ENCODE data around the gene RHBDD1.

Gene RHBDD1

DNA sequence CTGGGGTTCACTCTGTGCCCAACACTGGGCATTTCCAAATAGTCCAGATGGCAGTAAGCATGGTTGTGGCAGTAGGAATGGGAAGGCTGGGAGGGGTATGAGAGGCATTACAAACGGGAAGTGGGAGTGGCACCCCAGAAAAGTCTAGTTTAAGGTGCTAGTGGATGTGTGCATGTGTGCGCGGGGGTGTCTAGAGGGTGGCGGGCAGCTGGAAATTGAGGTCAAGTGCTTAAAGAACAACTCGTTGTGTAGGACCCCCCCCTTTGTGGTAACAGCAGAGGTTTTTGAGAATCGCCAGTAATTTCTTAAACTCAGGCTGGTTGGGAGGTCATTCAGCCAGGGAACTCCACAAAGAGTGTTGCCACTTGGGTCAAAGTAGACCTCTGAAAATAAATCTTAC lies 69.9 kb downstream of the RHBDD1 start:
- Histone ChIP-seq H3K4me1 (no peaks in the 10 kb centered on the region), H3K9me3 (ENCODE audit: control insufficient read depth, low read length) (no peaks in the 10 kb centered on the region), H2AFZ (no peak overlapping the region), H3K36me3 (ENCODE audit: control insufficient read depth, insufficient read depth, low read length) (no peaks in the 10 kb centered on the region), H3K27ac (no peak overlapping the region), H3K9ac (no peak overlapping the region), H3K4me2 (ENCODE audit: low read length) (no peak overlapping the region), H3K27me3 (ENCODE audit: control insufficient read depth, insufficient read depth, low read length) (no peaks in the 10 kb centered on the region), H3K79me2 (peaks cover 2% of the 10 kb centered on the region), H3K4me3 (ENCODE audit: low read depth, low read length) (no peak overlapping the region)
- TF ChIP-seq, protein P1, sequence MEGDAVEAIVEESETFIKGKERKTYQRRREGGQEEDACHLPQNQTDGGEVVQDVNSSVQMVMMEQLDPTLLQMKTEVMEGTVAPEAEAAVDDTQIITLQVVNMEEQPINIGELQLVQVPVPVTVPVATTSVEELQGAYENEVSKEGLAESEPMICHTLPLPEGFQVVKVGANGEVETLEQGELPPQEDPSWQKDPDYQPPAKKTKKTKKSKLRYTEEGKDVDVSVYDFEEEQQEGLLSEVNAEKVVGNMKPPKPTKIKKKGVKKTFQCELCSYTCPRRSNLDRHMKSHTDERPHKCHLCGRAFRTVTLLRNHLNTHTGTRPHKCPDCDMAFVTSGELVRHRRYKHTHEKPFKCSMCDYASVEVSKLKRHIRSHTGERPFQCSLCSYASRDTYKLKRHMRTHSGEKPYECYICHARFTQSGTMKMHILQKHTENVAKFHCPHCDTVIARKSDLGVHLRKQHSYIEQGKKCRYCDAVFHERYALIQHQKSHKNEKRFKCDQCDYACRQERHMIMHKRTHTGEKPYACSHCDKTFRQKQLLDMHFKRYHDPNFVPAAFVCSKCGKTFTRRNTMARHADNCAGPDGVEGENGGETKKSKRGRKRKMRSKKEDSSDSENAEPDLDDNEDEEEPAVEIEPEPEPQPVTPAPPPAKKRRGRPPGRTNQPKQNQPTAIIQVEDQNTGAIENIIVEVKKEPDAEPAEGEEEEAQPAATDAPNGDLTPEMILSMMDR (IDR thresholded peaks at IDR 0.05) = no peak

DNA sequence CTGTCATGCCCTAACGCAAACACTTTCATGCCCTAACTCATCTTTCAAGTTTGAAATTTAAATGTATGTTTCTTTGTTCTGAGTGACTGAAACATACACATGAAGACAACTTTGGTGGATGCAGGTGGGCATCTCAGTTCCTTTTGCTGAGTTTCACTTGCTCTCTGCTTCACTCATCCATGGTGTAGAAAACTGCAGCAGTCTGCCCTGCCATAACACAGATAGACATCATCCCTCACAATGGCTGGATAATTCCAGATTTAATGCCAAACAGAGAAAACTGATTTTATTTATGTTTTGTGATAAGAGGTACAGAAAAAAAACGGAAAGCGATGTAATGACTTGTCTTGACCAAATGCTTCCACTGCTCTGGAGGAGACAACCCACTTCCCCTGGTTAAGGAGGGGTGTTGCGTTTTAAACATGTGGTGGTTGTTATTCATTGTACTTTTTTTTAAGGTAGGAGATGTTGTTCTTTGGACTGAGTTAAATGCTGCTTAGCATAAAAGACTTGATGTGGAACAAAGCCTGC lies 70.4 kb downstream of the RHBDD1 start:
- H3K36me3 ChIP-seq (ENCODE audit: control insufficient read depth, insufficient read depth, low read length) = no peaks in the 10 kb centered on the region
- H3K4me1 ChIP-seq = no peaks in the 10 kb centered on the region
- no peak overlapping the region for H2AFZ ChIP-seq
- H3K4me3 ChIP-seq (ENCODE audit: low read depth, low read length) = no peak overlapping the region
- no peaks in the 10 kb centered on the region for H3K9me3 ChIP-seq (ENCODE audit: control insufficient read depth, low read length)
- no peaks in the 10 kb centered on the region for H3K79me2 ChIP-seq
- H3K9ac ChIP-seq = no peak overlapping the region
- TF ChIP-seq, protein P1 (IDR thresholded peaks at IDR 0.05) = no peak
- H3K27ac ChIP-seq = no peak overlapping the region
- H3K27me3 ChIP-seq (ENCODE audit: control insufficient read depth, insufficient read depth, low read length) = no peaks in the 10 kb centered on the region
- no peak overlapping the region for H3K4me2 ChIP-seq (ENCODE audit: low read length)

DNA sequence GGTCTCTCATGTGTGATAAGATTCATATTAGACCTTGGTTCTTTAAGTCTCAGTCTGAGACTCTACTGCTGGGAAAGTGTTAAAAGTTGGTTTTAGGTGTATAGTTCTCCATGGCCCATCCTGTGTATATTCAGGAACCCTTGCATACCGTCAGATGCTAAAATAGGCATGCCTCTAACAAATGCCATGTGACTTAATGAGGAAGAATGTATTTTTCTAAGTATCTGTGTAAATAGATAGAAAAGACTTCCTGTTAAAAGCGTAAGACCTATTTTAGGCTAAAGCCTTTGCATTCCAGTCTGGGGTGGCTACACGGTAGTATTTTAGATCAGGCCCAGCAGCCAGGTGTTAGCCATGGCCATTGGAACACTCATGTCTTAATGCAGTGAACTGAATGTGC lies 73.3 kb downstream of the RHBDD1 start:
- no peak overlapping the region for H3K9ac ChIP-seq
- no peaks in the 10 kb centered on the region for H3K9me3 ChIP-seq (ENCODE audit: control insufficient read depth, low read length)
- H3K27me3 ChIP-seq (ENCODE audit: control insufficient read depth, insufficient read depth, low read length) = no peaks in the 10 kb centered on the region
- H3K4me2 ChIP-seq (ENCODE audit: low read length) = no peak overlapping the region
- H3K4me1 ChIP-seq = no peaks in the 10 kb centered on the region
- no peak overlapping the region for H3K27ac ChIP-seq
- no peaks in the 10 kb centered on the region for H3K79me2 ChIP-seq
- TF ChIP-seq, protein P1 (IDR thresholded peaks at IDR 0.05) = no peak
- H3K4me3 ChIP-seq (ENCODE audit: low read depth, low read length) = no peak overlapping the region
- H3K36me3 ChIP-seq (ENCODE audit: control insufficient read depth, insufficient read depth, low read length) = no peaks in the 10 kb centered on the region
- H2AFZ ChIP-seq = no peak overlapping the region

DNA sequence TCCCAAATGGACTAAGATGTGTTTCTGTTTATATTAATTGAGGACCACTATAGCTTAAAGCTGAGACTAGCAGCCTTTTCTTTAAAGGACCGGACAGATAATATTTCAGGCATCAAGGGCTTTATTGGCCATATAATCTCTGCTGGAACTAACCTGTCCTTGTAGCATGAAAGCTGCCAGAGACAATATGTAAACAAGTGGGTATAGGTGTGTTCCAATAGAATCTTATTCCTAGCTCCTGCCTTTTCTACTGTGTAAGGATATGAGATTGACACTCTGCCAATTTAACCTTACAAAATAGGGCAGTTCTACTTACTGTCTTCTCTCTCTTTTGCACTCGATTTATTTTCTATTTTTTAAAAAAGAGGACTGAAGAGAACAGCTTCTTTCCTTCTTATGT lies 74.0 kb downstream of the RHBDD1 start:
- no peak overlapping the region for H3K4me2 ChIP-seq (ENCODE audit: low read length)
- H3K36me3 ChIP-seq (ENCODE audit: control insufficient read depth, insufficient read depth, low read length) = no peaks in the 10 kb centered on the region
- no peaks in the 10 kb centered on the region for H3K79me2 ChIP-seq
- no peak overlapping the region for H3K4me3 ChIP-seq (ENCODE audit: low read depth, low read length)
- no peak overlapping the region for H3K27ac ChIP-seq
- TF ChIP-seq, protein P1 (IDR thresholded peaks at IDR 0.05) = no peak
- H3K27me3 ChIP-seq (ENCODE audit: control insufficient read depth, insufficient read depth, low read length) = no peaks in the 10 kb centered on the region
- H3K9ac ChIP-seq = no peak overlapping the region
- no peaks in the 10 kb centered on the region for H3K9me3 ChIP-seq (ENCODE audit: control insufficient read depth, low read length)
- H3K4me1 ChIP-seq = no peaks in the 10 kb centered on the region
- H2AFZ ChIP-seq = no peak overlapping the region

DNA sequence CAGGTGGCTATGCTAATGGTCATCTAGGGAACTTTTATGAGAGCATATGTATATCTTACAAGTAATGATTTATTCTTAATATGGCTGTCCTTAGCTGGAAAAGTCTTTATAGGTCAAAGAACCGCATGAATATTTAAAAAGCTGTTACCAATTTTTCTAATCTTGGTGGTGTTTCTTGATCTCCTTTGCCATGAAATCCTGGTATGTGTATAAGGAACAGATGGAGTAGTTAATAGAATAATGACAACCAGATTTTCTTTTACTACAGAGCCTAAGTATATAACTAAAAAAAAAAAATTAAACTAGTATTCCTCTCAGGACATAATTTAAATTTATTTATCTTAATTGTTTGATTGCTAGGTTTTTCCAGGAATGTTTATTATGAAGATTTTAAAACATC lies 74.5 kb downstream of the RHBDD1 start:
- Histone ChIP-seq H3K79me2 (no peaks in the 10 kb centered on the region), H3K27ac (no peak overlapping the region), H3K9ac (no peak overlapping the region), H3K36me3 (ENCODE audit: control insufficient read depth, insufficient read depth, low read length) (no peaks in the 10 kb centered on the region), H3K4me3 (ENCODE audit: low read depth, low read length) (no peak overlapping the region), H2AFZ (no peak overlapping the region), H3K4me2 (ENCODE audit: low read length) (no peak overlapping the region), H3K9me3 (ENCODE audit: control insufficient read depth, low read length) (no peaks in the 10 kb centered on the region), H3K27me3 (ENCODE audit: control insufficient read depth, insufficient read depth, low read length) (no peaks in the 10 kb centered on the region), H3K4me1 (no peaks in the 10 kb centered on the region)
- TF ChIP-seq, protein P1 (IDR thresholded peaks at IDR 0.05) = no peak
